GOT3 (cell line): Measurements from ENCODE around the gene SEC16A.

Source experiments
- DNase-seq: peaks from one replicate; lab custom pipeline; 2025; ENCODE audit warnings: mixed read lengths; lab: John Stamatoyannopoulos, UW

The SEC16A gene

GRCh38 chr9:136485049-136486045 lies 2.5 kb upstream of the SEC16A start:
- DNase-seq = peak; percentile 13

GRCh38 chr9:136484153-136485048 lies 1.6 kb upstream of the SEC16A start:
- no peak for DNase-seq

- DNase-seq = peak; percentile 90
Observed at GRCh38 chr9:136483589-136484152, 831 bp upstream of the SEC16A start.

GRCh38 chr9:136482046-136482792 lies 621 bp downstream of the SEC16A start:
- DNase-seq = no peak

GRCh38 chr9:136481558-136481957 lies 1.3 kb downstream of the SEC16A start:
- no peak for DNase-seq

- no peak for DNase-seq
Observed at GRCh38 chr9:136476369-136477150, 6.3 kb downstream of the SEC16A start.

GRCh38 chr9:136474974-136475865 lies 7.6 kb downstream of the SEC16A start:
- no peak for DNase-seq

GRCh38 chr9:136474021-136474640 lies 8.7 kb downstream of the SEC16A start:
- no peak for DNase-seq

- no peak for DNase-seq
Observed at GRCh38 chr9:136473354-136473721, 9.5 kb downstream of the SEC16A start.

- DNase-seq = no peak
Observed at GRCh38 chr9:136472640-136473353, 10.0 kb downstream of the SEC16A start.

- DNase-seq = no peak
Observed at GRCh38 chr9:136471802-136472487, 10.9 kb downstream of the SEC16A start.

GRCh38 chr9:136470792-136471469 lies 11.9 kb downstream of the SEC16A start:
- DNase-seq = no peak

- no peak for DNase-seq
Observed at GRCh38 chr9:136470356-136470755, 12.5 kb downstream of the SEC16A start.

- DNase-seq = no peak
Observed at GRCh38 chr9:136467766-136468165, 15.1 kb downstream of the SEC16A start.

- DNase-seq = no peak
Observed at GRCh38 chr9:136466155-136466541, 16.7 kb downstream of the SEC16A start.

GRCh38 chr9:136465500-136466154 lies 17.2 kb downstream of the SEC16A start:
- no peak for DNase-seq

GRCh38 chr9:136464241-136464640 lies 18.6 kb downstream of the SEC16A start:
- no peak for DNase-seq
